ENCODE data around the gene LMOD2. TPM values are rescaled to one million over a fixed set of nuclear protein-coding genes. Genes with fewer than 3 reads are reported as not detected.

LMOD2 gene
- total RNA-seq, 1 experiment from 2014 or later, result not detected

DNA sequence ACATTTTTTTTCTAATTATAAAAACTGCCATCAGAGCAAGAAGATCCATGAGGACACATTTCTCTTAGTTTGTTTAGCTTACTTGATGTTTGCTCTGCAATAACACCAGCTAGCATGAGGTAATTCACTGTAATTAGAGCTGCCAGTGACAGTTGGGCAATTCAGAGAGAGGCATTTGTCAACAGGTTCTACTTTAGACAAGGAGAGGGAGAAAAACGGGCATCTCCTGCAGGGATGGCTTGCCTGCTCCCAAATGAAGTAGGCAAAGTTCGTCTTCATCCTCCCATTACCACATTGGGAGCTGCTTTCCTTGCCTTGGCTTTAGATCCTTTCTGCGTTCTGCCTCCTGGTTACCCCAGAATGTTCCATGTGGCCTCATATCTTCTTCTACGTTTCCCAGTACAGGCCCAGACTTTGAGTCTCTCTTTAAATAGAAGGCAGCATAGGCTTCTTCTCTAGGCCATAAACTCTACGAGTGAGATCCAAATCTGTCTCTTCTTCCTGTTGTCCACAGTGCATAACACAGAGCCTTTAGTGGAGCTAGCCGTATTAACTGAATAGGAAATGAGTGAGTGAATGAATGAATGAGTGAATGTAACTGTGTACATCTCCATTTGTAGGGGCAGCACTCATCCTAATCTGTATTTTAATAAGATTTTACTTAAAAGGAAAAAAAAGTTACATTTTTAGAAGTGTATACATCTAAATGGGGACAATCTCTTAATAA is 32.8 kb upstream of the LMOD2 start:
- Histone ChIP-seq H4K20me1 (ENCODE audit: control insufficient read depth, insufficient read depth, insufficient read length) (no peaks in the 10 kb centered on the region), H2AFZ (ENCODE audit: low read length) (no peak overlapping the region), H2BK20ac (ENCODE audit: low read depth, low read length, poor library complexity, severe bottlenecking) (no peak overlapping the region), H3K27ac (ENCODE audit: insufficient read length, low read depth, low read length) (no peak overlapping the region), H2BK120ac (ENCODE audit: low read depth, low read length, poor library complexity, severe bottlenecking) (no peak overlapping the region), H2AK5ac (ENCODE audit: insufficient read length, low read length) (no peak overlapping the region), H4K5ac (ENCODE audit: insufficient read length, low read depth, low read length) (no peak overlapping the region), H4K91ac (ENCODE audit: insufficient read length, low read depth, low read length) (no peak overlapping the region), H3K27me3 (ENCODE audit: insufficient read depth, low read length) (no peaks in the 10 kb centered on the region), H3K79me2 (ENCODE audit: insufficient read depth, low read length) (no peaks in the 10 kb centered on the region), H3K4ac (ENCODE audit: low read depth, low read length) (no peak overlapping the region), H3T11ph (ENCODE audit: low read length) (no peak overlapping the region), H3K56ac (ENCODE audit: insufficient read length, low read depth, low read length) (no peak overlapping the region), H3K4me2 (ENCODE audit: insufficient read depth, insufficient read length, low read length) (no peak overlapping the region), H2BK15ac (ENCODE audit: low read depth, low read length) (no peak overlapping the region), H2BK12ac (ENCODE audit: insufficient read length, low read depth, low read length) (no peak overlapping the region), H3K9ac (ENCODE audit: extremely low read depth, insufficient read length, low read length) (no peak overlapping the region), H4K8ac (replicated peaks; ENCODE audit: insufficient read length, low read depth, low read length) (no peak overlapping the region), H3K9me3 (ENCODE audit: control insufficient read depth, low read depth, low read length) (no peaks in the 10 kb centered on the region), H3K23ac (ENCODE audit: insufficient read length, low read depth, low read length) (no peak overlapping the region), H2BK5ac (ENCODE audit: insufficient read length, low read length) (no peak overlapping the region), H3K79me1 (ENCODE audit: insufficient read depth, low read depth, low read length, poor library complexity, severe bottlenecking) (no peaks in the 10 kb centered on the region), H3K18ac (ENCODE audit: insufficient read length, low read depth, low read length) (no peak overlapping the region), H3K14ac (ENCODE audit: insufficient read depth, low read length) (no peak overlapping the region), H3K4me1 (ENCODE audit: insufficient read depth, low read length) (no peaks in the 10 kb centered on the region), H3K23me2 (ENCODE audit: insufficient read length, low read depth, low read length, poor library complexity, severe bottlenecking) (no peaks in the 10 kb centered on the region)
- Mint-ChIP-seq H3K9me3 (no peaks in the 10 kb centered on the region), H3K27ac (no peak overlapping the region), H3K36me3 (ENCODE audit: insufficient read depth in 1 of 3, low read depth in 3 of 3) (no peaks in the 10 kb centered on the region), H3K4me1 (peaks cover 0 to 2% of the 10 kb centered on the region in 2 experiments; a peak in 2 of 4 replicates), H3K4me3 (no peak overlapping the region), H3K27me3 (ENCODE audit: low read depth) (no peaks in the 10 kb centered on the region)
- WGBS (ENCODE audit: extremely low coverage, insufficient read length, low lambda C conversion rate), result no CpG with 5 or more reads among the region's 6 CpGs
- DNase-seq, result no peak
- TF ChIP-seq, protein P1, sequence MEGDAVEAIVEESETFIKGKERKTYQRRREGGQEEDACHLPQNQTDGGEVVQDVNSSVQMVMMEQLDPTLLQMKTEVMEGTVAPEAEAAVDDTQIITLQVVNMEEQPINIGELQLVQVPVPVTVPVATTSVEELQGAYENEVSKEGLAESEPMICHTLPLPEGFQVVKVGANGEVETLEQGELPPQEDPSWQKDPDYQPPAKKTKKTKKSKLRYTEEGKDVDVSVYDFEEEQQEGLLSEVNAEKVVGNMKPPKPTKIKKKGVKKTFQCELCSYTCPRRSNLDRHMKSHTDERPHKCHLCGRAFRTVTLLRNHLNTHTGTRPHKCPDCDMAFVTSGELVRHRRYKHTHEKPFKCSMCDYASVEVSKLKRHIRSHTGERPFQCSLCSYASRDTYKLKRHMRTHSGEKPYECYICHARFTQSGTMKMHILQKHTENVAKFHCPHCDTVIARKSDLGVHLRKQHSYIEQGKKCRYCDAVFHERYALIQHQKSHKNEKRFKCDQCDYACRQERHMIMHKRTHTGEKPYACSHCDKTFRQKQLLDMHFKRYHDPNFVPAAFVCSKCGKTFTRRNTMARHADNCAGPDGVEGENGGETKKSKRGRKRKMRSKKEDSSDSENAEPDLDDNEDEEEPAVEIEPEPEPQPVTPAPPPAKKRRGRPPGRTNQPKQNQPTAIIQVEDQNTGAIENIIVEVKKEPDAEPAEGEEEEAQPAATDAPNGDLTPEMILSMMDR (conservative IDR thresholded peaks at IDR 0.05), result no peak

All from H9 (cell line).